Measurements from ENCODE around the gene GOLGA6D.
"Not testable (repeated sequence)": the region's sequence is repeated elsewhere in the genome, so short reads cannot be mapped to it uniquely, and the experiment has no call there.

The GOLGA6D gene

GRCh38 chr15:75282572-75282971, at the start of gene GOLGA6D:
Gene GOLGA6D (plus strand): TSS chr15:75282835. CDS start chr15:75282876, 41 bp downstream.
- DNase-seq, result not testable (repeated sequence)

GRCh38 chr15:75233504-75234190, 49.0 kb upstream of the GOLGA6D start:
- DNase-seq, result no peak

- no peak for DNase-seq
Measured at GRCh38 chr15:75234191-75234810, 48.3 kb upstream of the GOLGA6D start.

GRCh38 chr15:75235051-75235673, 47.5 kb upstream of the GOLGA6D start:
- no peak for DNase-seq

- no peak for DNase-seq
Measured at GRCh38 chr15:75235760-75236729, 46.6 kb upstream of the GOLGA6D start.

- no peak for DNase-seq
Measured at GRCh38 chr15:75237316-75237982, 45.2 kb upstream of the GOLGA6D start.

GRCh38 chr15:75238150-75238549, 44.5 kb upstream of the GOLGA6D start:
- DNase-seq, result no peak

GRCh38 chr15:75245741-75246140, 36.9 kb upstream of the GOLGA6D start:
- not testable (repeated sequence) for DNase-seq

- not testable (repeated sequence) for DNase-seq
Measured at GRCh38 chr15:75248991-75249390, 33.6 kb upstream of the GOLGA6D start.

- no peak for DNase-seq
Measured at GRCh38 chr15:75249726-75250125, 32.9 kb upstream of the GOLGA6D start.

GRCh38 chr15:75251343-75251742, 31.3 kb upstream of the GOLGA6D start:
- DNase-seq, result not testable (repeated sequence)

- not testable (repeated sequence) for DNase-seq
Measured at GRCh38 chr15:75252285-75252684, 30.4 kb upstream of the GOLGA6D start.

- DNase-seq, result not testable (repeated sequence)
Measured at GRCh38 chr15:75258034-75258433, 24.6 kb upstream of the GOLGA6D start, which contains the start of gene GOLGA6C. Gene GOLGA6C (plus strand): TSS chr15:75258334. CDS start chr15:75258599, 265 bp downstream.

- not testable (repeated sequence) for DNase-seq
Measured at GRCh38 chr15:75258620-75259343, 23.9 kb upstream of the GOLGA6D start.

- not testable (repeated sequence) for DNase-seq
Measured at GRCh38 chr15:75259873-75260272, 22.8 kb upstream of the GOLGA6D start.

GRCh38 chr15:75273751-75274359, 8.8 kb upstream of the GOLGA6D start:
- not testable (repeated sequence) for DNase-seq

GRCh38 chr15:75274509-75275107, 8.0 kb upstream of the GOLGA6D start:
- DNase-seq, result not testable (repeated sequence)

- not testable (repeated sequence) for DNase-seq
Measured at GRCh38 chr15:75275617-75276016, 7.0 kb upstream of the GOLGA6D start.

GRCh38 chr15:75278497-75278896, 4.1 kb upstream of the GOLGA6D start:
- not testable (repeated sequence) for DNase-seq

GRCh38 chr15:75284152-75284551, 1.5 kb downstream of the GOLGA6D start:
- DNase-seq, result not testable (repeated sequence)

Data from T1000 (cell line).